Activated T-cell treated with anti-CD3 and anti-CD28 coated beads for 24 hours (primary cell): ENCODE data around the gene CEP19.
A peak's percentile ranks its signal among the peaks of the same experiment; 100 is the strongest.
"Not testable (repeated sequence)": the region's sequence is repeated elsewhere in the genome, so short reads cannot be mapped to it uniquely, and the experiment has no call there.

Experiments
- DNase-seq: peaks from one replicate; pipeline ENCODE4 v3.0.0-alpha.2; 2020; ENCODE audit warnings: low read depth

Gene CEP19

GRCh38 chr3:196711838-196712513 is at the start of gene CEP19, which contains the start of gene PIGX:
CEP19 (minus strand) TSS chr3:196712250; CDS start chr3:196708657, 3,593 bp downstream.
PIGX (plus strand) TSS chr3:196712377.
- DNase-seq = peak; percentile 82

- no peak for DNase-seq
Measured at GRCh38 chr3:196757876-196758739, 46.1 kb upstream of the CEP19 start.

GRCh38 chr3:196756732-196757131 is 44.7 kb upstream of the CEP19 start:
- DNase-seq = no peak

GRCh38 chr3:196754091-196754981 is 42.3 kb upstream of the CEP19 start:
- DNase-seq = no peak

- no peak for DNase-seq
Measured at GRCh38 chr3:196753201-196753600, 41.2 kb upstream of the CEP19 start.

GRCh38 chr3:196749125-196749524 is 37.1 kb upstream of the CEP19 start:
- DNase-seq = no peak

GRCh38 chr3:196743569-196743968 is 31.5 kb upstream of the CEP19 start:
- DNase-seq = not testable (repeated sequence)

GRCh38 chr3:196741249-196741889 is 29.3 kb upstream of the CEP19 start:
- no peak for DNase-seq

GRCh38 chr3:196740481-196741248 is 28.6 kb upstream of the CEP19 start:
- DNase-seq = peak; percentile 16

- peak; percentile 87 for DNase-seq
Measured at GRCh38 chr3:196739671-196740480, 27.8 kb upstream of the CEP19 start, which contains the start of gene PAK2. PAK2 (plus strand) TSS chr3:196739857; CDS start chr3:196782647, 42,790 bp downstream.

- DNase-seq = no peak
Measured at GRCh38 chr3:196737655-196738054, 25.6 kb upstream of the CEP19 start.

- DNase-seq = no peak
Measured at GRCh38 chr3:196736670-196737374, 24.8 kb upstream of the CEP19 start.

GRCh38 chr3:196735751-196736150 is 23.7 kb upstream of the CEP19 start:
- no peak for DNase-seq

- no peak for DNase-seq
Measured at GRCh38 chr3:196726788-196727675, 15.0 kb upstream of the CEP19 start.

- DNase-seq = no peak
Measured at GRCh38 chr3:196721097-196721496, 9.0 kb upstream of the CEP19 start.

GRCh38 chr3:196717162-196717561 is 5.1 kb upstream of the CEP19 start:
- not testable (repeated sequence) for DNase-seq

- DNase-seq = peak; percentile 63
Measured at GRCh38 chr3:196712514-196713413, 714 bp upstream of the CEP19 start.
